Fibroblast of skin of scalp (primary cell): ENCODE results near the gene EPHB1.

Source experiments
- DNase-seq: peaks from one replicate; pipeline ENCODE4 v3.0.0-alpha.2; 2013

EPHB1 gene

GRCh38 chr3:134809427-134810051 is 14.5 kb downstream of the EPHB1 start:
- DNase-seq = no peak

- no peak for DNase-seq
These were observed 15.0 kb downstream of the EPHB1 start for GRCh38 chr3:134810052-134810435.

- no peak for DNase-seq
These were observed 15.8 kb downstream of the EPHB1 start for GRCh38 chr3:134810850-134811249.

GRCh38 chr3:134813618-134814017 is 18.6 kb downstream of the EPHB1 start:
- DNase-seq = no peak

- DNase-seq = no peak
These were observed 20.5 kb downstream of the EPHB1 start for GRCh38 chr3:134815519-134815918.

GRCh38 chr3:134816623-134817022 is 21.6 kb downstream of the EPHB1 start:
- DNase-seq = no peak

GRCh38 chr3:134817297-134817696 is 22.2 kb downstream of the EPHB1 start:
- no peak for DNase-seq

- DNase-seq = no peak
These were observed 25.9 kb downstream of the EPHB1 start for GRCh38 chr3:134820994-134821393.

GRCh38 chr3:134822090-134822489 is 27.0 kb downstream of the EPHB1 start:
- DNase-seq = no peak

- DNase-seq = no peak
These were observed 28.6 kb downstream of the EPHB1 start for GRCh38 chr3:134823679-134824078.

- DNase-seq = no peak
These were observed 29.7 kb downstream of the EPHB1 start for GRCh38 chr3:134824791-134825190.

GRCh38 chr3:134827213-134827612 is 32.2 kb downstream of the EPHB1 start:
- DNase-seq = no peak

- no peak for DNase-seq
These were observed 34.7 kb downstream of the EPHB1 start for GRCh38 chr3:134829721-134830120.

GRCh38 chr3:134832585-134832984 is 37.5 kb downstream of the EPHB1 start:
- no peak for DNase-seq

GRCh38 chr3:134833453-134834163 is 38.5 kb downstream of the EPHB1 start:
- DNase-seq = no peak

- no peak for DNase-seq
These were observed 41.9 kb downstream of the EPHB1 start for GRCh38 chr3:134836921-134837320.

GRCh38 chr3:134838599-134838998 is 43.5 kb downstream of the EPHB1 start:
- no peak for DNase-seq

- no peak for DNase-seq
These were observed 44.4 kb downstream of the EPHB1 start for GRCh38 chr3:134839422-134839821.

- DNase-seq = no peak
These were observed 44.9 kb downstream of the EPHB1 start for GRCh38 chr3:134839990-134840389.

- no peak for DNase-seq
These were observed 45.4 kb downstream of the EPHB1 start for GRCh38 chr3:134840459-134840858.

- no peak for DNase-seq
These were observed 51.0 kb downstream of the EPHB1 start for GRCh38 chr3:134846084-134846483.

- DNase-seq = peak; percentile 84
These were observed 51.9 kb downstream of the EPHB1 start for GRCh38 chr3:134846911-134847317.

- DNase-seq = no peak
These were observed 52.3 kb downstream of the EPHB1 start for GRCh38 chr3:134847349-134847748.

- DNase-seq = no peak
These were observed 54.5 kb downstream of the EPHB1 start for GRCh38 chr3:134849561-134849960.

GRCh38 chr3:134850761-134851160 is 55.7 kb downstream of the EPHB1 start:
- DNase-seq = no peak
